ENCODE results near the gene LENG8.
A peak's percentile ranks its signal among the peaks of the same experiment; 100 is the strongest.

The LENG8 gene

DNA sequence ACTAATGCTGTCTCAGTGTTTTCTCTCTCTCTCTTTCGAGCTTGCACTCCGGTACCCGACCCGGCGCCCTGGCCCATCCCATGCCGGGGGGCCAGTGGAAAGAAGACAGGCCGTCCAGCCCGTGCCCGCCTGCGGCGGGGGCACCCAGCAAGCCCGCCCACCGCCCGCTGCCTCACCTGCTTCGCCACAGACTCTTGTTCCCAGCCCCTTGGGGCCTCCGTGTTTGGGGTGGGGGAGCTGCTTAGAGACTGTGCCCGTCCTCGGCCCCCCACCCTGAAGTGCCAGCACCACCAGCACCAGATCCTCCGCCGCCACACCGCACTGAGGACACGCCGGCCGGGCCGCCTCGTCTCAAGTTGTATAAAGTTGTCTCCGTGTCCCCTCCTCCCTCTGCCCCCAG is 12.2 kb downstream of the LENG8 start:
- TF ChIP-seq GABPA (IDR thresholded peaks at IDR 0.05; ENCODE audit: low read depth) (no peak), POLR2AphosphoS5 (IDR thresholded peaks at IDR 0.05; ENCODE audit: low read depth) (peak; percentile 14; the same call in 1 of the 2 replicates)
- TF ChIP-seq, protein P1, sequence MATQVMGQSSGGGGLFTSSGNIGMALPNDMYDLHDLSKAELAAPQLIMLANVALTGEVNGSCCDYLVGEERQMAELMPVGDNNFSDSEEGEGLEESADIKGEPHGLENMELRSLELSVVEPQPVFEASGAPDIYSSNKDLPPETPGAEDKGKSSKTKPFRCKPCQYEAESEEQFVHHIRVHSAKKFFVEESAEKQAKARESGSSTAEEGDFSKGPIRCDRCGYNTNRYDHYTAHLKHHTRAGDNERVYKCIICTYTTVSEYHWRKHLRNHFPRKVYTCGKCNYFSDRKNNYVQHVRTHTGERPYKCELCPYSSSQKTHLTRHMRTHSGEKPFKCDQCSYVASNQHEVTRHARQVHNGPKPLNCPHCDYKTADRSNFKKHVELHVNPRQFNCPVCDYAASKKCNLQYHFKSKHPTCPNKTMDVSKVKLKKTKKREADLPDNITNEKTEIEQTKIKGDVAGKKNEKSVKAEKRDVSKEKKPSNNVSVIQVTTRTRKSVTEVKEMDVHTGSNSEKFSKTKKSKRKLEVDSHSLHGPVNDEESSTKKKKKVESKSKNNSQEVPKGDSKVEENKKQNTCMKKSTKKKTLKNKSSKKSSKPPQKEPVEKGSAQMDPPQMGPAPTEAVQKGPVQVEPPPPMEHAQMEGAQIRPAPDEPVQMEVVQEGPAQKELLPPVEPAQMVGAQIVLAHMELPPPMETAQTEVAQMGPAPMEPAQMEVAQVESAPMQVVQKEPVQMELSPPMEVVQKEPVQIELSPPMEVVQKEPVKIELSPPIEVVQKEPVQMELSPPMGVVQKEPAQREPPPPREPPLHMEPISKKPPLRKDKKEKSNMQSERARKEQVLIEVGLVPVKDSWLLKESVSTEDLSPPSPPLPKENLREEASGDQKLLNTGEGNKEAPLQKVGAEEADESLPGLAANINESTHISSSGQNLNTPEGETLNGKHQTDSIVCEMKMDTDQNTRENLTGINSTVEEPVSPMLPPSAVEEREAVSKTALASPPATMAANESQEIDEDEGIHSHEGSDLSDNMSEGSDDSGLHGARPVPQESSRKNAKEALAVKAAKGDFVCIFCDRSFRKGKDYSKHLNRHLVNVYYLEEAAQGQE (IDR thresholded peaks at IDR 0.05; ENCODE audit: insufficient replicate concordance, low read depth) = no peak
- no peak overlapping the region for H3K27ac ChIP-seq (replicated peaks)
- H3K4me3 ChIP-seq (replicated peaks; ENCODE audit: insufficient read depth, low read length) = no peak overlapping the region
- no peak for DNase-seq (ENCODE audit: low read depth in 1 of 2, low spot score in 1 of 2)
- H3K27me3 ChIP-seq (ENCODE audit: insufficient read depth, poor library complexity, severe bottlenecking) = peaks cover 5% of the 10 kb centered on the region

- DNase-seq (ENCODE audit: low read depth in 1 of 2, low spot score in 1 of 2) = no peak
- Histone ChIP-seq H3K4me3 (replicated peaks; ENCODE audit: insufficient read depth, low read length) (peak overlapping the region; percentile 56), H3K27me3 (ENCODE audit: insufficient read depth, poor library complexity, severe bottlenecking) (peaks cover 5% of the 10 kb centered on the region), H3K27ac (replicated peaks) (peak overlapping the region; percentile 96)
- TF ChIP-seq, protein P1 (IDR thresholded peaks at IDR 0.05; ENCODE audit: insufficient replicate concordance, low read depth) = no peak
- TF ChIP-seq SPI1 (IDR thresholded peaks at IDR 0.05; ENCODE audit: borderline replicate concordance, low read depth) = no peak
- TF ChIP-seq, protein P2, sequence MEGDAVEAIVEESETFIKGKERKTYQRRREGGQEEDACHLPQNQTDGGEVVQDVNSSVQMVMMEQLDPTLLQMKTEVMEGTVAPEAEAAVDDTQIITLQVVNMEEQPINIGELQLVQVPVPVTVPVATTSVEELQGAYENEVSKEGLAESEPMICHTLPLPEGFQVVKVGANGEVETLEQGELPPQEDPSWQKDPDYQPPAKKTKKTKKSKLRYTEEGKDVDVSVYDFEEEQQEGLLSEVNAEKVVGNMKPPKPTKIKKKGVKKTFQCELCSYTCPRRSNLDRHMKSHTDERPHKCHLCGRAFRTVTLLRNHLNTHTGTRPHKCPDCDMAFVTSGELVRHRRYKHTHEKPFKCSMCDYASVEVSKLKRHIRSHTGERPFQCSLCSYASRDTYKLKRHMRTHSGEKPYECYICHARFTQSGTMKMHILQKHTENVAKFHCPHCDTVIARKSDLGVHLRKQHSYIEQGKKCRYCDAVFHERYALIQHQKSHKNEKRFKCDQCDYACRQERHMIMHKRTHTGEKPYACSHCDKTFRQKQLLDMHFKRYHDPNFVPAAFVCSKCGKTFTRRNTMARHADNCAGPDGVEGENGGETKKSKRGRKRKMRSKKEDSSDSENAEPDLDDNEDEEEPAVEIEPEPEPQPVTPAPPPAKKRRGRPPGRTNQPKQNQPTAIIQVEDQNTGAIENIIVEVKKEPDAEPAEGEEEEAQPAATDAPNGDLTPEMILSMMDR (IDR thresholded peaks at IDR 0.05; ENCODE audit: insufficient read depth, low read length) = no peak
- no peak for TF ChIP-seq POLR2AphosphoS5 (IDR thresholded peaks at IDR 0.05; ENCODE audit: low read depth)
- no peak for TF ChIP-seq GABPA (IDR thresholded peaks at IDR 0.05; ENCODE audit: low read depth)
These were observed 12.6 kb downstream of the LENG8 start for GRCh38 chr19:54461613-54462012.

GRCh38 chr19:54462047-54462654 is 13.2 kb downstream of the LENG8 start:
- peak overlapping the region; percentile 56 for H3K4me3 ChIP-seq (replicated peaks; ENCODE audit: insufficient read depth, low read length)
- TF ChIP-seq, protein P2 (IDR thresholded peaks at IDR 0.05; ENCODE audit: insufficient read depth, low read length) = no peak
- TF ChIP-seq GABPA (IDR thresholded peaks at IDR 0.05; ENCODE audit: low read depth) = no peak
- TF ChIP-seq POLR2AphosphoS5 (IDR thresholded peaks at IDR 0.05; ENCODE audit: low read depth) = peak; percentile 36; the same call in 1 of the 2 replicates
- peak in 1 of 2 experiments; percentile 39 for DNase-seq (ENCODE audit: low read depth in 1 of 2, low spot score in 1 of 2)

GRCh38 chr19:54462655-54463530 is 13.9 kb downstream of the LENG8 start:
- H3K27me3 ChIP-seq (ENCODE audit: insufficient read depth, poor library complexity, severe bottlenecking) = peaks cover 8% of the 10 kb centered on the region
- peak overlapping the region; percentile 56 for H3K4me3 ChIP-seq (replicated peaks; ENCODE audit: insufficient read depth, low read length)
- H3K27ac ChIP-seq (replicated peaks) = peak overlapping the region; percentile 96
- DNase-seq (ENCODE audit: low read depth in 1 of 2, low spot score in 1 of 2) = peak in 1 of 2 experiments; percentile 83
- TF ChIP-seq GABPA (IDR thresholded peaks at IDR 0.05; ENCODE audit: low read depth) (no peak), POLR2AphosphoS5 (IDR thresholded peaks at IDR 0.05; ENCODE audit: low read depth) (peak; percentile 84)
- TF ChIP-seq, protein P2 (IDR thresholded peaks at IDR 0.05; ENCODE audit: insufficient read depth, low read length) = peak; percentile 42

More at GRCh38 chr19:54462047-54462654, 13.2 kb downstream of the LENG8 start:
- H3K27me3 ChIP-seq (ENCODE audit: insufficient read depth, poor library complexity, severe bottlenecking) = peaks cover 5% of the 10 kb centered on the region
- peak overlapping the region; percentile 96 for H3K27ac ChIP-seq (replicated peaks)

Measured in HL-60 (cell line).